ENCODE results near the gene RPL36.
"Not testable (repeated sequence)": the region's sequence is repeated elsewhere in the genome, so short reads cannot be mapped to it uniquely, and the experiment has no call there.

The RPL36 gene

GRCh38 chr19:5733172-5733571, 43.1 kb downstream of the RPL36 start:
- H3K27ac ChIP-seq (ENCODE audit: low read depth, low read length); H3K36me3 ChIP-seq (ENCODE audit: control insufficient read depth, insufficient read depth, low read length); H3K4me1 ChIP-seq (ENCODE audit: control insufficient read depth, insufficient read depth, low read length); H3K4me3 ChIP-seq (ENCODE audit: low read depth, low read length); H3K27me3 ChIP-seq (ENCODE audit: control insufficient read depth, insufficient read depth, low read length); H3K9ac ChIP-seq (ENCODE audit: low read depth, low read length); H3K9me3 ChIP-seq (ENCODE audit: control insufficient read depth, insufficient read depth, low read length): not testable (repeated sequence)

DNA sequence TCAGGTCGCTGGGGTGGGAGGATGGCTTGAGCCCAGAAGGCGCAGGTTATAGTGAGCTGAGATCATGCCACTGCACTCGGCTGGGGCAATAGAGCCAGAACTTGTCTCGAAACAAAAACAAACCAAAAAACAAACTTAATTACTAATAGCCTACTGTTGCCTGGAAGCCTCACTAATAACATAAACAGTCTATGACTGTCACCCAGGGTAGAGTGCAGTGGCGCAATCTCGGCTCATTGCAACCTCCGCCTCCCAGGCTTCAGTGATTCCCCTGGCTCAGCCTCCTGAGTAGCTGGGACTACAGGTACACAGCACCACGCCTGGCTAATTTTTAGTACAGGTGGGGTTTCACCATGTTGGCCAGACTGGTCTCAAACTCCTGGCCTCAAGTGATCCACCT, 48.3 kb downstream of the RPL36 start:
- no peaks in the 10 kb centered on the region for H3K36me3 ChIP-seq (ENCODE audit: control insufficient read depth, insufficient read depth, low read length)
- no peaks in the 10 kb centered on the region for H3K27me3 ChIP-seq (ENCODE audit: control insufficient read depth, insufficient read depth, low read length)
- H3K27ac ChIP-seq (ENCODE audit: low read depth, low read length) = no peak overlapping the region
- H3K4me3 ChIP-seq (ENCODE audit: low read depth, low read length) = no peak overlapping the region
- no peaks in the 10 kb centered on the region for H3K9me3 ChIP-seq (ENCODE audit: control insufficient read depth, insufficient read depth, low read length)
- H3K4me1 ChIP-seq (ENCODE audit: control insufficient read depth, insufficient read depth, low read length) = no peaks in the 10 kb centered on the region
- no peak overlapping the region for H3K9ac ChIP-seq (ENCODE audit: low read depth, low read length)
